K562 (cell line): ENCODE measurements around the gene MVP. TPM values are rescaled to one million over a fixed set of nuclear protein-coding genes. Genes with fewer than 3 reads are reported as not detected.

Source experiments
- EP300 ChIP-seq: IDR thresholded peaks from 2 replicates; pipeline ENCODE4 v1.6.1; 2012; ENCODE audit warnings: low read length, improper control_type of control experiment
- MEF2D ChIP-seq: conservative IDR thresholded peaks from 2 replicates; pipeline ENCODE4 v1.6.1; 2016; ENCODE audit warnings: low read depth, missing genetic modification characterization, missing compliant biosample characterization
- PKNOX1 ChIP-seq: fragments of 450-650 bp; IDR thresholded peaks from 2 replicates; pipeline ENCODE4 v1.6.1; 2016
- RAD51 ChIP-seq: fragments of 450-650 bp; IDR thresholded peaks from 2 replicates; pipeline ENCODE4 v1.7.1; 2016; ENCODE audit warnings: low read depth, mild to moderate bottlenecking, borderline replicate concordance
- SAP30 ChIP-seq: fragments of 200-600 bp; sonication (generic); IDR thresholded peaks from 2 replicates; pipeline ENCODE4 v1.6.1; 2012; ENCODE audit warnings: borderline replicate concordance, low read depth, mild to moderate bottlenecking, moderate library complexity, low read length, control low read depth, inconsistent platforms; ENCODE audit not compliant: insufficient read depth, poor library complexity, severe bottlenecking
- THRA ChIP-seq: fragments of 450-650 bp; IDR thresholded peaks from 2 replicates; pipeline ENCODE4 v1.6.1; 2017; ENCODE audit warnings: mild to moderate bottlenecking, moderate library complexity
- ZBTB7A ChIP-seq: IDR thresholded peaks from 2 replicates; pipeline ENCODE4 v1.6.1; 2011; ENCODE audit warnings: low read depth, mild to moderate bottlenecking, low read length, moderate library complexity, borderline replicate concordance; ENCODE audit not compliant: control insufficient read depth
- ZNF140 ChIP-seq: fragments of 250-450 bp; sonication (Bioruptor Pico); IDR thresholded peaks from 2 replicates; pipeline ENCODE4 v1.8.0; 2021; ENCODE audit warnings: moderate library complexity, mild to moderate bottlenecking, inconsistent platforms
- ZNF174 ChIP-seq: fragments of 250-450 bp; sonication (Bioruptor Pico); IDR thresholded peaks from 2 replicates; pipeline ENCODE4 v1.4.0; 2020; ENCODE audit warnings: mild to moderate bottlenecking
- ZNF324 ChIP-seq: fragments of 250-450 bp; sonication (Bioruptor Pico); IDR thresholded peaks from 2 replicates; pipeline ENCODE4 v1.4.0; 2020; ENCODE audit warnings: mild to moderate bottlenecking
- ZNF407 ChIP-seq: fragments of 450-650 bp; IDR thresholded peaks from 2 replicates; pipeline ENCODE4 v1.6.1; 2016; ENCODE audit warnings: low read depth
- ZNF77 ChIP-seq: fragments of 250-450 bp; sonication (Bioruptor Pico); IDR thresholded peaks from 2 replicates; pipeline ENCODE4 v1.5.0; 2020
- ZNF780A ChIP-seq: fragments of 250-450 bp; sonication (Bioruptor Pico); IDR thresholded peaks from 2 replicates; pipeline ENCODE4 v1.5.0; 2021; ENCODE audit warnings: mild to moderate bottlenecking
- ZNF785 ChIP-seq: fragments of 250-450 bp; sonication (Bioruptor Pico); IDR thresholded peaks from 2 replicates; pipeline ENCODE4 v1.4.0; 2020; ENCODE audit warnings: mild to moderate bottlenecking
- polyA plus RNA-seq, 8 experiments: library from polyadenylated mRNA; depleted of rRNA in 4 of 8; stranded (reverse) in 5 of 8; unstranded in 3 of 8; fragments of >200 nt; fragmentation: Nextera tagmentation in 2 of 8; fragmentation: Illumina TruSeq in 1 of 8; extraction: Ambion mirVana in 2 of 8; extraction: Trizol in 1 of 8; gene quantifications; 2 replicates each; pipeline versions ENCODE4 v1.2.1 to v1.2.3, GENCODE V29; 2011 to 2014; ENCODE audit warnings: inconsistent platforms in 1 of 8, missing spikeins in 1 of 8
- total RNA-seq, 7 experiments: library from RNA; depleted of rRNA in 6 of 7; stranded (reverse); fragments of >200 nt in 6 of 7; fragmentation: Illumina TruSeq in 2 of 7; extraction: Trizol in 2 of 7; gene quantifications; 2 replicates each; pipeline versions ENCODE4 v1.2.1 to v1.2.3, GENCODE V29; 2011 to 2021; ENCODE audit warnings: low replicate concordance in 1 of 7

Gene MVP
- total and polyA plus RNA-seq, 9 of the 15 experiments (the other 6 are each of a cell fraction or from before 2014, with no cell fraction given), result 0.39 to 1.9 (median 0.76) TPM; not detected in 2

- TF ChIP-seq ZNF407 (no peak), ZNF77 (CRISPR knock-in tag) (no peak), MEF2D (tag) (no peak), THRA (no peak), ZNF324 (CRISPR knock-in tag) (no peak), PKNOX1 (peak; percentile 78), ZNF780A (CRISPR knock-in tag) (no peak), EP300 (peak; percentile 55; the same call in 1 of the 2 replicates), ZBTB7A (no peak), SAP30 (no peak), ZNF174 (CRISPR knock-in tag) (no peak), RAD51 (no peak), ZNF785 (no peak), ZNF140 (CRISPR knock-in tag) (no peak)
These were observed 73.3 kb downstream of the MVP start (continued) for GRCh38 chr16:29893553-29893952.
